Upper lobe of right lung (tissue), 1 donor: Measurements from ENCODE around the gene SPACA7. TPM values are rescaled to one million over a fixed set of nuclear protein-coding genes. Genes with fewer than 3 reads are reported as not detected.
"Not testable (repeated sequence)": the region's sequence is repeated elsewhere in the genome, so short reads cannot be mapped to it uniquely, and the experiment has no call there.

ENCODE experiments used
- ATAC-seq: fragments of 200-7000 bp; cut with Tn5 transposase; one replicate; pipeline ENCODE4 v1.9.1; 2020; ENCODE audit warnings: mild to moderate bottlenecking, moderate library complexity
- DNase-seq: peaks from one replicate; pipeline ENCODE4 v3.0.0-alpha.2; 2020
- H3K27ac ChIP-seq: fragments of 200-600 bp; one replicate; pipeline ENCODE4 v1.8.0; 2022
- H3K27me3 ChIP-seq: fragments of 200-600 bp; one replicate; pipeline ENCODE4 v1.8.0; 2022; ENCODE audit warnings: mild to moderate bottlenecking
- H3K36me3 ChIP-seq: fragments of 200-600 bp; one replicate; pipeline ENCODE4 v1.8.0; 2022
- H3K4me1 ChIP-seq: fragments of 200-600 bp; one replicate; pipeline ENCODE4 v1.8.0; 2022
- H3K4me3 ChIP-seq: fragments of 200-600 bp; one replicate; pipeline ENCODE4 v1.8.0; 2022; ENCODE audit warnings: mild to moderate bottlenecking
- H3K9me3 ChIP-seq: fragments of 200-600 bp; one replicate; pipeline ENCODE4 v1.8.0; 2022
- CTCF ChIP-seq: fragments of 200-600 bp; IDR thresholded peaks from one replicate; pipeline ENCODE4 v1.8.0; 2022; ENCODE audit warnings: antibody characterized with exemption
- intact Hi-C: fragments of 100-400 bp; cut with DNase I; formaldehyde crosslinking; loops from one replicate; pipeline ENCODE4 v1.11.0; 2022
- total RNA-seq: library from RNA; stranded (reverse); fragmentation: NEBNext Ultra II Directional; extraction: Animal tissue kit (Norgen Biotek cat#: 25700); gene quantifications from one replicate; pipeline ENCODE4 v1.2.1, GENCODE V29; 2021
- donor health status: DM: no; HTN: yes; CAD: no; lungs with severe emphysema.

Gene SPACA7
- total RNA-seq, 1 donor from 2014 or later, result not detected

- Histone ChIP-seq H3K27me3 (peaks cover 12% of the 10 kb centered on the region), H3K27ac (no peak overlapping the region), H3K4me1 (no peaks in the 10 kb centered on the region), H3K36me3 (no peaks in the 10 kb centered on the region), H3K9me3 (no peaks in the 10 kb centered on the region), H3K4me3 (no peak overlapping the region)
- DNase-seq (no peak), ATAC-seq (no peak)
- no peak for TF ChIP-seq CTCF
- intact Hi-C loops, result no loop called here
Measured at GRCh38 chr13:112368883-112369282, 7.3 kb upstream of the SPACA7 start.

GRCh38 chr13:112370311-112370710 is 5.8 kb upstream of the SPACA7 start:
- DNase-seq, result no peak
- H3K4me1 ChIP-seq, result no peaks in the 10 kb centered on the region
- H3K27ac ChIP-seq, result no peak overlapping the region
- no peaks in the 10 kb centered on the region for H3K9me3 ChIP-seq
- intact Hi-C loops, result no loop called here
- peaks cover 10% of the 10 kb centered on the region for H3K27me3 ChIP-seq
- no peak overlapping the region for H3K4me3 ChIP-seq
- ATAC-seq, result no peak
- no peaks in the 10 kb centered on the region for H3K36me3 ChIP-seq
- no peak for TF ChIP-seq CTCF

- DNase-seq, result no peak
- no peaks in the 10 kb centered on the region for H3K4me1 ChIP-seq
- H3K36me3 ChIP-seq, result no peaks in the 10 kb centered on the region
- TF ChIP-seq CTCF, result no peak
- H3K27ac ChIP-seq, result no peak overlapping the region
- no peaks in the 10 kb centered on the region for H3K27me3 ChIP-seq
- intact Hi-C loops, result no loop called here
- H3K4me3 ChIP-seq, result no peak overlapping the region
- ATAC-seq, result no peak
- no peaks in the 10 kb centered on the region for H3K9me3 ChIP-seq
Measured at GRCh38 chr13:112374271-112374670, 1.9 kb upstream of the SPACA7 start.

- ATAC-seq, result no peak
- Histone ChIP-seq H3K4me3 (no peak overlapping the region), H3K27me3 (peaks cover 4% of the 10 kb centered on the region), H3K27ac (no peak overlapping the region), H3K4me1 (no peaks in the 10 kb centered on the region), H3K9me3 (no peaks in the 10 kb centered on the region), H3K36me3 (no peaks in the 10 kb centered on the region)
- intact Hi-C loops, result no loop called here
- DNase-seq, result no peak
- TF ChIP-seq CTCF, result no peak
Measured at GRCh38 chr13:112391746-112392145, 15.6 kb downstream of the SPACA7 start.

- Histone ChIP-seq H3K27me3 (peaks cover 4% of the 10 kb centered on the region), H3K4me3 (no peak overlapping the region), H3K36me3 (no peaks in the 10 kb centered on the region), H3K4me1 (no peaks in the 10 kb centered on the region), H3K27ac (no peak overlapping the region), H3K9me3 (no peaks in the 10 kb centered on the region)
- intact Hi-C loops, result no loop called here
- TF ChIP-seq CTCF, result no peak
- ATAC-seq, result no peak
- no peak for DNase-seq
Measured at GRCh38 chr13:112392719-112393118, 16.6 kb downstream of the SPACA7 start.

- intact Hi-C loops, DNase-seq, H3K36me3 ChIP-seq, H3K27ac ChIP-seq, H3K9me3 ChIP-seq, H3K4me1 ChIP-seq, H3K4me3 ChIP-seq, H3K27me3 ChIP-seq: not testable (repeated sequence)
- ATAC-seq, result peak; percentile 16
Measured at GRCh38 chr13:112395022-112395421, 18.9 kb downstream of the SPACA7 start.

- H3K4me1 ChIP-seq, intact Hi-C loops, H3K27ac ChIP-seq, H3K9me3 ChIP-seq, H3K36me3 ChIP-seq, H3K27me3 ChIP-seq, H3K4me3 ChIP-seq, DNase-seq, ATAC-seq: not testable (repeated sequence)
Measured at GRCh38 chr13:112395941-112396340, 19.8 kb downstream of the SPACA7 start.
